K562 (cell line): ENCODE results near the gene PHKG2. TPM values are rescaled to one million over a fixed set of nuclear protein-coding genes. Genes with fewer than 3 reads are reported as not detected.
A peak's percentile ranks its signal among the peaks of the same experiment; 100 is the strongest.

Experiments used
- EGR1 ChIP-seq: fragments of 450-650 bp; conservative IDR thresholded peaks from 2 replicates; pipeline ENCODE4 v1.6.1; 2017; ENCODE audit warnings: mild to moderate bottlenecking
- ELF2 ChIP-seq: fragments of 250-450 bp; sonication (Bioruptor Pico); IDR thresholded peaks from 2 replicates; pipeline ENCODE4 v1.5.0; 2021; ENCODE audit warnings: mild to moderate bottlenecking
- KLF13 ChIP-seq: fragments of 450-650 bp; IDR thresholded peaks from 2 replicates; pipeline ENCODE4 v1.6.1; 2016; ENCODE audit warnings: missing genetic modification characterization, low read depth, mild to moderate bottlenecking, missing compliant biosample characterization, moderate library complexity, borderline replicate concordance
- OTX1 ChIP-seq: fragments of 450-650 bp; formaldehyde crosslinking; IDR thresholded peaks from 2 replicates; pipeline ENCODE4 v1.4.0; 2022; ENCODE audit warnings: mild to moderate bottlenecking
- POLR2A ChIP-seq: fragments of 450-650 bp; conservative IDR thresholded peaks from 2 replicates; pipeline ENCODE4 v1.6.1; 2016
- SIN3A ChIP-seq, 2 experiments: fragments of 150-350 bp in 1 of 2; IDR thresholded peaks; 2 replicates each; pipeline ENCODE4 v1.6.1; 2011 to 2016; ENCODE audit warnings: borderline replicate concordance in 2 of 2, low read depth in 2 of 2, low read length in 2 of 2, mild to moderate bottlenecking in 2 of 2, moderate library complexity in 2 of 2; ENCODE audit not compliant: control insufficient read depth in 1 of 2
- SMAD4 ChIP-seq: fragments of 250-450 bp; sonication (Bioruptor Pico); conservative IDR thresholded peaks from 2 replicates; pipeline ENCODE4 v1.8.0; 2021; ENCODE audit warnings: inconsistent platforms, mild to moderate bottlenecking, moderate library complexity
- ZBTB17 ChIP-seq: fragments of 450-650 bp; formaldehyde crosslinking; IDR thresholded peaks from 2 replicates; pipeline ENCODE4 v1.4.0; 2020; ENCODE audit warnings: mild to moderate bottlenecking
- ZNF76 ChIP-seq: fragments of 250-450 bp; sonication (Bioruptor Pico); IDR thresholded peaks from 2 replicates; pipeline ENCODE4 v1.4.0; 2020; ENCODE audit warnings: mild to moderate bottlenecking, moderate library complexity, borderline replicate concordance
- polyA plus RNA-seq, 8 experiments: library from polyadenylated mRNA; depleted of rRNA in 4 of 8; stranded (reverse) in 5 of 8; unstranded in 3 of 8; fragments of >200 nt; fragmentation: Nextera tagmentation in 2 of 8; fragmentation: Illumina TruSeq in 1 of 8; extraction: Ambion mirVana in 2 of 8; extraction: Trizol in 1 of 8; gene quantifications; 2 replicates each; pipeline versions ENCODE4 v1.2.1 to v1.2.3, GENCODE V29; 2011 to 2014; ENCODE audit warnings: inconsistent platforms in 1 of 8, missing spikeins in 1 of 8
- total RNA-seq, 7 experiments: library from RNA; depleted of rRNA in 6 of 7; stranded (reverse); fragments of >200 nt in 6 of 7; fragmentation: Illumina TruSeq in 2 of 7; extraction: Trizol in 2 of 7; gene quantifications; 2 replicates each; pipeline versions ENCODE4 v1.2.1 to v1.2.3, GENCODE V29; 2011 to 2021; ENCODE audit warnings: low replicate concordance in 1 of 7
- TF ChIP-seq, protein P1 (sequence below): sonication (generic); formaldehyde crosslinking; IDR thresholded peaks from 2 replicates; pipeline ENCODE4 v1.8.0; 2022; ENCODE audit warnings: mild to moderate bottlenecking, missing genetic modification reagents
- TF ChIP-seq, protein P2 (sequence below), 2 experiments: fragments of 450-650 bp; conservative IDR thresholded peaks; 2 replicates each; pipeline ENCODE4 v1.6.1; 2017; ENCODE audit warnings: mild to moderate bottlenecking in 2 of 2, moderate library complexity in 2 of 2
- TF ChIP-seq, protein P3 (sequence below): fragments of 250-450 bp; sonication (Bioruptor Pico); IDR thresholded peaks from 2 replicates; pipeline ENCODE4 v1.4.0; 2020

The PHKG2 gene
- total and polyA plus RNA-seq, 9 of the 15 experiments (the other 6 are each of a cell fraction or from before 2014, with no cell fraction given) = 5.8 to 54.2 (median 30.7) TPM

DNA sequence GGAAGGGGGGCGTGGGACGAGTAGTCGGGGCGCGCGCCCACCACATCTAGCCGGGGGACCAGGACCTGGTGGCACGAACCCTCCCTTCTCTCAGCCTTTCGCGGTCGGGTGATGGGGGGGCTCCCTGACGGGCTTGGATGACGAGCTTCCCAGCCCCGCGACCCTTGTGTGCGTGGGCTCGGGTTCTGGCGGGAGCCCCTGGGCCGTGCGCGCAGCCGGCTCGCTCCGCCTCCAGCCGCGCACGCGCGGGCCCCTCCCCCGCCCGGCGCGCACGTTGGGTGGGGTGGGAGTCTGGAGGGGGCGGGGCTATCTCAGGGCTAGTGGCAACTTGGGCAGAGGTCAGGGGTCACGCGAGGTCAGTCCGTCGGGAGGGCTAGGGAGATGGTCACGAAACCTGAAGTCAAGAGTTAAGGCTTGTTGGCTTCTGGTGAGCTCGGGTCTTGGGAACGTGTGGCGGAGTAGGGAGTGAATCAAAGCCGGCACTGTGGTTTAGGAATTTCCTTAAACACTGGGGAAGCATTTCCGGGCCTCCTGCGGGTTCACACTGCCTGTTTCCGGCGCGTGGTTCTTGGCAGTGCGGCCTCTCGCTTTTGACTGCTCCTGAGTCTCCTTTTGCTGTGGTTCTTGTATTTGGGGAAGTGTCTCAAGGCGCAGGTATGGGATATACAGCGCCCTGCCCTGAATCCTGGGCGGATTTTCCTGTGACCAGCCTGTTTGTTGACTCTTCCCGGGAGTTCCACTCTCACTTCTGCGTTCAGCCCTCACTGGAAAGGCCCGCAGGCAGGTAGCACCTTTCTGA, 49.2 kb upstream of the PHKG2 start, which contains the start of gene SRCAP (continued):
- TF ChIP-seq EGR1 (peak; percentile 54), ELF2 (peak; percentile 46; the same call in 1 of the 2 replicates), POLR2A (peak; percentile 58), ZNF76 (CRISPR knock-in tag) (0 out of 2 replicates have a peak, but pooled peaks have one; percentile 57), ZBTB17 (CRISPR knock-in tag) (0 out of 2 replicates have a peak, but pooled peaks have one; percentile 40), SMAD4 (peak; percentile 63), SIN3A (IDR thresholded peaks at IDR 0.05; ENCODE audit: borderline replicate concordance in 2 of 2, control insufficient read depth in 1 of 2, low read depth in 2 of 2, low read length in 2 of 2) (peak; percentile 63 to 81; a peak in 2 of 4 replicates), OTX1 (0 out of 2 replicates have a peak, but pooled peaks have one; percentile 30), KLF13 (tag) (0 out of 2 replicates have a peak, but pooled peaks have one; percentile 41)
- TF ChIP-seq, protein P1, sequence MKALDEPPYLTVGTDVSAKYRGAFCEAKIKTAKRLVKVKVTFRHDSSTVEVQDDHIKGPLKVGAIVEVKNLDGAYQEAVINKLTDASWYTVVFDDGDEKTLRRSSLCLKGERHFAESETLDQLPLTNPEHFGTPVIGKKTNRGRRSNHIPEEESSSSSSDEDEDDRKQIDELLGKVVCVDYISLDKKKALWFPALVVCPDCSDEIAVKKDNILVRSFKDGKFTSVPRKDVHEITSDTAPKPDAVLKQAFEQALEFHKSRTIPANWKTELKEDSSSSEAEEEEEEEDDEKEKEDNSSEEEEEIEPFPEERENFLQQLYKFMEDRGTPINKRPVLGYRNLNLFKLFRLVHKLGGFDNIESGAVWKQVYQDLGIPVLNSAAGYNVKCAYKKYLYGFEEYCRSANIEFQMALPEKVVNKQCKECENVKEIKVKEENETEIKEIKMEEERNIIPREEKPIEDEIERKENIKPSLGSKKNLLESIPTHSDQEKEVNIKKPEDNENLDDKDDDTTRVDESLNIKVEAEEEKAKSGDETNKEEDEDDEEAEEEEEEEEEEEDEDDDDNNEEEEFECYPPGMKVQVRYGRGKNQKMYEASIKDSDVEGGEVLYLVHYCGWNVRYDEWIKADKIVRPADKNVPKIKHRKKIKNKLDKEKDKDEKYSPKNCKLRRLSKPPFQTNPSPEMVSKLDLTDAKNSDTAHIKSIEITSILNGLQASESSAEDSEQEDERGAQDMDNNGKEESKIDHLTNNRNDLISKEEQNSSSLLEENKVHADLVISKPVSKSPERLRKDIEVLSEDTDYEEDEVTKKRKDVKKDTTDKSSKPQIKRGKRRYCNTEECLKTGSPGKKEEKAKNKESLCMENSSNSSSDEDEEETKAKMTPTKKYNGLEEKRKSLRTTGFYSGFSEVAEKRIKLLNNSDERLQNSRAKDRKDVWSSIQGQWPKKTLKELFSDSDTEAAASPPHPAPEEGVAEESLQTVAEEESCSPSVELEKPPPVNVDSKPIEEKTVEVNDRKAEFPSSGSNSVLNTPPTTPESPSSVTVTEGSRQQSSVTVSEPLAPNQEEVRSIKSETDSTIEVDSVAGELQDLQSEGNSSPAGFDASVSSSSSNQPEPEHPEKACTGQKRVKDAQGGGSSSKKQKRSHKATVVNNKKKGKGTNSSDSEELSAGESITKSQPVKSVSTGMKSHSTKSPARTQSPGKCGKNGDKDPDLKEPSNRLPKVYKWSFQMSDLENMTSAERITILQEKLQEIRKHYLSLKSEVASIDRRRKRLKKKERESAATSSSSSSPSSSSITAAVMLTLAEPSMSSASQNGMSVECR (CRISPR knock-in tag) = peak; percentile 77
- TF ChIP-seq, protein P2, sequence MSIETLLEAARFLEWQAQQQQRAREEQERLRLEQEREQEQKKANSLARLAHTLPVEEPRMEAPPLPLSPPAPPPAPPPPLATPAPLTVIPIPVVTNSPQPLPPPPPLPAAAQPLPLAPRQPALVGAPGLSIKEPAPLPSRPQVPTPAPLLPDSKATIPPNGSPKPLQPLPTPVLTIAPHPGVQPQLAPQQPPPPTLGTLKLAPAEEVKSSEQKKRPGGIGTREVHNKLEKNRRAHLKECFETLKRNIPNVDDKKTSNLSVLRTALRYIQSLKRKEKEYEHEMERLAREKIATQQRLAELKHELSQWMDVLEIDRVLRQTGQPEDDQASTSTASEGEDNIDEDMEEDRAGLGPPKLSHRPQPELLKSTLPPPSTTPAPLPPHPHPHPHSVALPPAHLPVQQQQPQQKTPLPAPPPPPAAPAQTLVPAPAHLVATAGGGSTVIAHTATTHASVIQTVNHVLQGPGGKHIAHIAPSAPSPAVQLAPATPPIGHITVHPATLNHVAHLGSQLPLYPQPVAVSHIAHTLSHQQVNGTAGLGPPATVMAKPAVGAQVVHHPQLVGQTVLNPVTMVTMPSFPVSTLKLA (conservative IDR thresholded peaks at IDR 0.05) = peak; percentile 86 to 95
- TF ChIP-seq, protein P3, sequence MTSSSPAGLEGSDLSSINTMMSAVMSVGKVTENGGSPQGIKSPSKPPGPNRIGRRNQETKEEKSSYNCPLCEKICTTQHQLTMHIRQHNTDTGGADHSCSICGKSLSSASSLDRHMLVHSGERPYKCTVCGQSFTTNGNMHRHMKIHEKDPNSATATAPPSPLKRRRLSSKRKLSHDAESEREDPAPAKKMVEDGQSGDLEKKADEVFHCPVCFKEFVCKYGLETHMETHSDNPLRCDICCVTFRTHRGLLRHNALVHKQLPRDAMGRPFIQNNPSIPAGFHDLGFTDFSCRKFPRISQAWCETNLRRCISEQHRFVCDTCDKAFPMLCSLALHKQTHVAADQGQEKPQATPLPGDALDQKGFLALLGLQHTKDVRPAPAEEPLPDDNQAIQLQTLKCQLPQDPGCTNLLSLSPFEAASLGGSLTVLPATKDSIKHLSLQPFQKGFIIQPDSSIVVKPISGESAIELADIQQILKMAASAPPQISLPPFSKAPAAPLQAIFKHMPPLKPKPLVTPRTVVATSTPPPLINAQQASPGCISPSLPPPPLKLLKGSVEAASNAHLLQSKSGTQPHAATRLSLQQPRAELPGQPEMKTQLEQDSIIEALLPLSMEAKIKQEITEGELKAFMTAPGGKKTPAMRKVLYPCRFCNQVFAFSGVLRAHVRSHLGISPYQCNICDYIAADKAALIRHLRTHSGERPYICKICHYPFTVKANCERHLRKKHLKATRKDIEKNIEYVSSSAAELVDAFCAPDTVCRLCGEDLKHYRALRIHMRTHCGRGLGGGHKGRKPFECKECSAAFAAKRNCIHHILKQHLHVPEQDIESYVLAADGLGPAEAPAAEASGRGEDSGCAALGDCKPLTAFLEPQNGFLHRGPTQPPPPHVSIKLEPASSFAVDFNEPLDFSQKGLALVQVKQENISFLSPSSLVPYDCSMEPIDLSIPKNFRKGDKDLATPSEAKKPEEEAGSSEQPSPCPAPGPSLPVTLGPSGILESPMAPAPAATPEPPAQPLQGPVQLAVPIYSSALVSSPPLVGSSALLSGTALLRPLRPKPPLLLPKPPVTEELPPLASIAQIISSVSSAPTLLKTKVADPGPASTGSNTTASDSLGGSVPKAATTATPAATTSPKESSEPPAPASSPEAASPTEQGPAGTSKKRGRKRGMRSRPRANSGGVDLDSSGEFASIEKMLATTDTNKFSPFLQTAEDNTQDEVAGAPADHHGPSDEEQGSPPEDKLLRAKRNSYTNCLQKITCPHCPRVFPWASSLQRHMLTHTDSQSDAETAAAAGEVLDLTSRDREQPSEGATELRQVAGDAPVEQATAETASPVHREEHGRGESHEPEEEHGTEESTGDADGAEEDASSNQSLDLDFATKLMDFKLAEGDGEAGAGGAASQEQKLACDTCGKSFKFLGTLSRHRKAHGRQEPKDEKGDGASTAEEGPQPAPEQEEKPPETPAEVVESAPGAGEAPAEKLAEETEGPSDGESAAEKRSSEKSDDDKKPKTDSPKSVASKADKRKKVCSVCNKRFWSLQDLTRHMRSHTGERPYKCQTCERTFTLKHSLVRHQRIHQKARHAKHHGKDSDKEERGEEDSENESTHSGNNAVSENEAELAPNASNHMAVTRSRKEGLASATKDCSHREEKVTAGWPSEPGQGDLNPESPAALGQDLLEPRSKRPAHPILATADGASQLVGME (CRISPR knock-in tag) = 0 out of 2 replicates have a peak, but pooled peaks have one; percentile 33
